K562 (cell line): ENCODE measurements around the gene ZNF544. TPM values are rescaled to one million over a fixed set of nuclear protein-coding genes. Genes with fewer than 3 reads are reported as not detected.

ENCODE experiments used
- ATAC-seq: fragments of 200-7000 bp; cut with Tn5 transposase; 3 replicates; pipeline ENCODE4 v1.9.1; 2020; ENCODE audit warnings: moderate library complexity
- BruUV-seq: library from RNA; stranded (reverse); fragments of 400-500 nt; replicated peaks from 2 replicates; lab custom pipeline; 2021; lab: Mats Ljungman, UMichigan
- CTCF ChIA-PET: fragments of 300-600 bp; formaldehyde crosslinking; extraction: SDS; loops from one replicate; lab custom pipeline; 2021; ENCODE audit warnings: low intra/inter-chr PET ratio; lab: Yijun Ruan, JAX
- POLR2A ChIA-PET: fragments of 300-600, 350-650 bp; sonication (Branson Sonifier 250); formaldehyde crosslinking; extraction: SDS; loops from one replicate; lab custom pipeline; 2021; ENCODE audit warnings: antibody characterized with exemption, inconsistent platforms; lab: Yijun Ruan, JAX
- DNase-seq, 4 experiments: peaks; one replicate each; pipeline versions ENCODE4 v3.0.0 to v3.0.0-alpha.2; 2011 to 2018; ENCODE audit warnings: low spot score in 3 of 4, mixed read lengths in 3 of 4; ENCODE audit errors: extremely low read depth in 1 of 4
- FAIRE-seq: peaks from 2 replicates; lab custom pipeline; 2011; peaks lifted over from hg19 to GRCh38; lab: Jason Lieb, UNC
- H2AFZ ChIP-seq: 2 replicates; pipeline ENCODE4 v1.6.0; 2011; ENCODE audit warnings: low read depth, low read length, control low read depth, inconsistent platforms
- H3K27ac ChIP-seq: fragments of 200-600 bp; 3 replicates; pipeline ENCODE4 v1.8.0; 2011; ENCODE audit warnings: low read depth, mild to moderate bottlenecking, control low read depth, inconsistent platforms, low read length, moderate library complexity, mixed read lengths; ENCODE audit errors: extremely low read depth
- H3K27me3 ChIP-seq, 2 experiments: fragments of 300-600 bp in 1 of 2; 2 replicates in 1 of 2; 3 replicates in 1 of 2; pipeline versions ENCODE4 v1.6.0 to v1.8.0; 2011; ENCODE audit warnings: inconsistent platforms in 2 of 2, low read length in 2 of 2, mild to moderate bottlenecking in 1 of 2, mixed read lengths in 1 of 2, moderate library complexity in 1 of 2; ENCODE audit not compliant: control insufficient read depth in 2 of 2, insufficient read depth in 2 of 2
- H3K36me3 ChIP-seq: fragments of 300-600 bp; 3 replicates; pipeline ENCODE4 v1.8.0; 2011; ENCODE audit warnings: mild to moderate bottlenecking, low read length, inconsistent platforms; ENCODE audit not compliant: control insufficient read depth, insufficient read depth
- H3K4me1 ChIP-seq, 2 experiments: fragments of 200-600 bp in 1 of 2; replicated peaks in 1 of 2; 2 replicates in 1 of 2; 3 replicates in 1 of 2; pipeline versions ENCODE4 v1.5.1 to v1.8.0; 2011; ENCODE audit warnings: inconsistent platforms in 2 of 2, low read length in 2 of 2, mild to moderate bottlenecking in 1 of 2, mixed read lengths in 1 of 2, moderate library complexity in 1 of 2; ENCODE audit not compliant: control insufficient read depth in 2 of 2, insufficient read depth in 2 of 2
- H3K4me2 ChIP-seq: 2 replicates; pipeline ENCODE4 v1.6.1; 2011; ENCODE audit warnings: low read length, control low read depth, inconsistent platforms, mixed read lengths; ENCODE audit not compliant: insufficient read depth
- H3K4me3 ChIP-seq: fragments of 200-600 bp; sonication (generic), shearing (Covaris generic); 2 replicates; pipeline ENCODE4 v1.5.1; 2016; ENCODE audit warnings: control low read depth, inconsistent platforms
- H3K79me2 ChIP-seq: fragments of 200-600 bp; 3 replicates; pipeline ENCODE4 v1.8.0; 2011; ENCODE audit warnings: low read length, inconsistent platforms; ENCODE audit not compliant: control insufficient read depth, insufficient read depth
- H3K9ac ChIP-seq, 2 experiments: 2 replicates each; pipeline versions ENCODE4 v1.6.0 to v1.6.1; 2011; ENCODE audit warnings: low read depth in 2 of 2, low read length in 2 of 2, control low read depth in 1 of 2, inconsistent platforms in 1 of 2, mild to moderate bottlenecking in 1 of 2, mixed read lengths in 1 of 2; ENCODE audit not compliant: insufficient read depth in 1 of 2
- H3K9me1 ChIP-seq: one replicate; pipeline ENCODE4 v1.6.0; 2011; ENCODE audit warnings: inconsistent platforms, mild to moderate bottlenecking, low read length, moderate library complexity; ENCODE audit not compliant: control insufficient read depth, insufficient read depth
- H3K9me3 ChIP-seq: replicated peaks from 2 replicates; pipeline ENCODE4 v1.5.1; 2011; ENCODE audit warnings: low read depth, low read length, inconsistent platforms; ENCODE audit not compliant: control insufficient read depth, insufficient read depth
- H4K20me1 ChIP-seq: replicated peaks from 2 replicates; pipeline ENCODE4 v1.6.1; 2011; ENCODE audit warnings: low read length, inconsistent platforms, mixed read lengths; ENCODE audit not compliant: control insufficient read depth, insufficient read depth
- CREM ChIP-seq: IDR thresholded peaks from 2 replicates; pipeline ENCODE4 v1.6.1; 2014; ENCODE audit warnings: antibody characterized with exemption, low read depth
- CTCFL ChIP-seq: IDR thresholded peaks from 2 replicates; pipeline ENCODE4 v1.6.1; 2011; ENCODE audit warnings: borderline replicate concordance, low read depth, mild to moderate bottlenecking, moderate library complexity, low read length; ENCODE audit not compliant: insufficient read depth, poor library complexity, severe bottlenecking
- PTRF ChIP-seq: fragments of 450-650 bp; IDR thresholded peaks from 2 replicates; pipeline ENCODE4 v1.6.1; 2016; ENCODE audit warnings: mild to moderate bottlenecking, missing genetic modification characterization, missing compliant biosample characterization
- RERE ChIP-seq: sonication (generic); formaldehyde crosslinking; IDR thresholded peaks from 2 replicates; pipeline ENCODE4 v1.8.0; 2023; ENCODE audit warnings: missing genetic modification reagents, mild to moderate bottlenecking, borderline replicate concordance
- ZFP36 ChIP-seq: fragments of 150-350 bp; IDR thresholded peaks from 2 replicates; pipeline ENCODE4 v1.6.1; 2018; ENCODE audit warnings: low read length, low read depth; ENCODE audit not compliant: partially characterized antibody
- ZNF224 ChIP-seq: sonication (generic); formaldehyde crosslinking; IDR thresholded peaks from 2 replicates; pipeline ENCODE4 v1.8.0; 2022; ENCODE audit warnings: mild to moderate bottlenecking, missing genetic modification reagents
- ZNF766 ChIP-seq: fragments of 200-800 bp; sonication (Bioruptor generic); conservative IDR thresholded peaks from 2 replicates; pipeline ENCODE4 v1.6.1; 2016; ENCODE audit warnings: missing genetic modification characterization, missing compliant biosample characterization
- WGBS: fragments of 100-300 bp; shearing (Covaris generic); methylation state at CpG from one replicate; pipeline ENCODE4 v1.1.6; 2016; ENCODE audit warnings: low coverage, mixed read lengths; ENCODE audit not compliant: insufficient coverage; ENCODE audit errors: missing lambda C conversion rate; 5-methylcytosine and 5-hydroxymethylcytosine counted together
- in situ Hi-C: fragments of 300-500 bp; cut with MboI; formaldehyde crosslinking; loops from 4 replicates; pipeline ENCODE4 v1.15.0; 2018; ENCODE audit warnings: inconsistent platforms, mixed read lengths
- intact Hi-C: fragments of 100-400 bp; cut with micrococcal nuclease; formaldehyde crosslinking; loops from 2 replicates; pipeline ENCODE4 v1.14.2; 2022
- polyA plus RNA-seq, 8 experiments: library from polyadenylated mRNA; depleted of rRNA in 4 of 8; stranded (reverse) in 5 of 8; unstranded in 3 of 8; fragments of >200 nt; fragmentation: Nextera tagmentation in 2 of 8; fragmentation: Illumina TruSeq in 1 of 8; extraction: Ambion mirVana in 2 of 8; extraction: Trizol in 1 of 8; gene quantifications; 2 replicates each; pipeline versions ENCODE4 v1.2.1 to v1.2.3, GENCODE V29; 2011 to 2014; ENCODE audit warnings: inconsistent platforms in 1 of 8, missing spikeins in 1 of 8
- total RNA-seq, 7 experiments: library from RNA; depleted of rRNA in 6 of 7; stranded (reverse); fragments of >200 nt in 6 of 7; fragmentation: Illumina TruSeq in 2 of 7; extraction: Trizol in 2 of 7; gene quantifications; 2 replicates each; pipeline versions ENCODE4 v1.2.1 to v1.2.3, GENCODE V29; 2011 to 2021; ENCODE audit warnings: low replicate concordance in 1 of 7

Gene ZNF544
- total and polyA plus RNA-seq, 9 of the 15 experiments (the other 6 are each of a cell fraction or from before 2014, with no cell fraction given) = 23.6 to 59.0 (median 41.4) TPM

- Histone ChIP-seq H3K9me1 (no peaks in the 10 kb centered on the region), H3K4me2 (no peak overlapping the region), H4K20me1 (no peaks in the 10 kb centered on the region), H3K9ac (no peak overlapping the region), H2AFZ (no peak overlapping the region), H3K4me3 (no peak overlapping the region), H3K79me2 (no peaks in the 10 kb centered on the region), H3K27ac (no peak overlapping the region), H3K9me3 (peaks cover 20% of the 10 kb centered on the region), H3K27me3 (no peaks in the 10 kb centered on the region), H3K36me3 (peaks cover 82% of the 10 kb centered on the region), H3K4me1 (no peaks in the 10 kb centered on the region)
- intact Hi-C loops = no loop called here
- BruUV-seq = no TSS peak
- no peak for DNase-seq
- no peak for FAIRE-seq
- TF ChIP-seq ZNF224 (CRISPR knock-in tag) = no peak
- TF ChIP-seq CTCFL = no peak
- TF ChIP-seq CREM = no peak
- TF ChIP-seq ZFP36 = peak; percentile 79
- TF ChIP-seq ZNF766 (CRISPR knock-in tag) = no peak
- no peak for TF ChIP-seq PTRF (tag)
- TF ChIP-seq RERE = no peak
- no peak for ATAC-seq
- WGBS = 63% methylated on average over 2 of the region's 2 CpGs
- ChIA-PET POLR2A (interaction anchor here (2.5 kb wide), 1 partner anchor 15 kb away, joined by 7 read pairs; no protein-coding TSS in a partner anchor), CTCF (no interaction called here)
- in situ Hi-C loops = no loop called here
Observed at GRCh38 chr19:58252102-58252685, 23.5 kb downstream of the ZNF544 start.
